Calu3 (cell line): ENCODE measurements around the gene LRRC45. TPM values are rescaled to one million over a fixed set of nuclear protein-coding genes. Genes with fewer than 3 reads are reported as not detected.

Source experiments
- BruUV-seq: library from RNA; stranded (reverse); fragments of 400-500 nt; replicated peaks from 2 replicates; lab custom pipeline; 2021; lab: Mats Ljungman, UMichigan
- CTCF ChIA-PET: fragments of 300-600 bp; sonication (Branson Sonifier 250); formaldehyde crosslinking; loops from one replicate; lab custom pipeline; 2022; ENCODE audit warnings: antibody characterized with exemption; lab: Charles Lee
- DNase-seq: peaks from one replicate; pipeline ENCODE4 v3.0.0; 2022
- H3K27ac Mint-ChIP-seq: one replicate; pipeline ENCODE4 v1.8.0; 2022; ENCODE audit warnings: mixed read lengths; ENCODE audit not compliant: unreplicated experiment
- H3K27me3 Mint-ChIP-seq: one replicate; pipeline ENCODE4 v1.8.0; 2022; ENCODE audit warnings: mixed read lengths; ENCODE audit not compliant: unreplicated experiment
- H3K36me3 Mint-ChIP-seq: one replicate; pipeline ENCODE4 v1.8.0; 2022; ENCODE audit warnings: mild to moderate bottlenecking, moderate library complexity, mixed read lengths; ENCODE audit not compliant: insufficient read depth, unreplicated experiment
- H3K4me1 Mint-ChIP-seq: one replicate; pipeline ENCODE4 v1.8.0; 2022; ENCODE audit warnings: mild to moderate bottlenecking, low read depth, mixed read lengths; ENCODE audit not compliant: unreplicated experiment
- H3K4me3 Mint-ChIP-seq: one replicate; pipeline ENCODE4 v1.8.0; 2022; ENCODE audit warnings: mild to moderate bottlenecking, low read depth, moderate library complexity, mixed read lengths; ENCODE audit not compliant: unreplicated experiment
- H3K9me3 Mint-ChIP-seq: one replicate; pipeline ENCODE4 v1.8.0; 2022; ENCODE audit warnings: low read depth, mixed read lengths; ENCODE audit not compliant: unreplicated experiment
- intact Hi-C: fragments of 100-400 bp; cut with micrococcal nuclease; formaldehyde crosslinking; loops from one replicate; pipeline ENCODE4 v1.10.0; 2022; ENCODE audit not compliant: unreplicated experiment
- total RNA-seq: library from RNA; stranded (reverse); gene quantifications from 2 replicates; pipeline ENCODE4 v1.2.3, GENCODE V29; 2022
- TF ChIP-seq, protein P1 (sequence below): fragments of 200-600 bp; IDR thresholded peaks from one replicate; pipeline ENCODE4 v1.8.0; 2022; ENCODE audit warnings: antibody characterized with exemption; ENCODE audit not compliant: unreplicated experiment

LRRC45 gene
- total RNA-seq, 1 experiment from 2014 or later: 32.6 TPM

DNA sequence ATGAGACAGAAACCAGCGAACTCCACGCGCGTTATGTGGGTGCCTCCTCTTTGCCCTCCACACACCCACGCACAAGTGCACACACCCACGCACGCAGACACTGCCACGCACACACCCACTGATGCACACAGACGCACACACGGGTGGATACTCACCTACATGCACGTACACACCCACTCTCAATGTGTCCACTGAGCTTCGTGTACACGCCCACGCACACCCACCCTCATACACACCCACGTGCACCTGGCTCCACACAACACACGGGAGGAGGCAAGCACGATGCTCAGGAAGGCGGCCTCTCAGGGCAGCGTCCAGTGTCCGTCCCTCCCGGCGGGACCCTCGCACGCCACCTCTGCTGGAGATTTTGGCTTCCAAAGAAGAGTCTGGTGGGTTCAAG, 24.3 kb downstream of the LRRC45 start:
- no peak for DNase-seq
- Mint-ChIP-seq H3K36me3 (peaks cover 32% of the 10 kb centered on the region), H3K9me3 (no peaks in the 10 kb centered on the region), H3K27me3 (no peaks in the 10 kb centered on the region), H3K4me1 (no peaks in the 10 kb centered on the region), H3K27ac (no peak overlapping the region), H3K4me3 (no peak overlapping the region)
- TF ChIP-seq, protein P1, sequence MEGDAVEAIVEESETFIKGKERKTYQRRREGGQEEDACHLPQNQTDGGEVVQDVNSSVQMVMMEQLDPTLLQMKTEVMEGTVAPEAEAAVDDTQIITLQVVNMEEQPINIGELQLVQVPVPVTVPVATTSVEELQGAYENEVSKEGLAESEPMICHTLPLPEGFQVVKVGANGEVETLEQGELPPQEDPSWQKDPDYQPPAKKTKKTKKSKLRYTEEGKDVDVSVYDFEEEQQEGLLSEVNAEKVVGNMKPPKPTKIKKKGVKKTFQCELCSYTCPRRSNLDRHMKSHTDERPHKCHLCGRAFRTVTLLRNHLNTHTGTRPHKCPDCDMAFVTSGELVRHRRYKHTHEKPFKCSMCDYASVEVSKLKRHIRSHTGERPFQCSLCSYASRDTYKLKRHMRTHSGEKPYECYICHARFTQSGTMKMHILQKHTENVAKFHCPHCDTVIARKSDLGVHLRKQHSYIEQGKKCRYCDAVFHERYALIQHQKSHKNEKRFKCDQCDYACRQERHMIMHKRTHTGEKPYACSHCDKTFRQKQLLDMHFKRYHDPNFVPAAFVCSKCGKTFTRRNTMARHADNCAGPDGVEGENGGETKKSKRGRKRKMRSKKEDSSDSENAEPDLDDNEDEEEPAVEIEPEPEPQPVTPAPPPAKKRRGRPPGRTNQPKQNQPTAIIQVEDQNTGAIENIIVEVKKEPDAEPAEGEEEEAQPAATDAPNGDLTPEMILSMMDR: no peak
- BruUV-seq: no TSS peak
- intact Hi-C loops: no loop called here
- CTCF ChIA-PET: no interaction called here

DNA sequence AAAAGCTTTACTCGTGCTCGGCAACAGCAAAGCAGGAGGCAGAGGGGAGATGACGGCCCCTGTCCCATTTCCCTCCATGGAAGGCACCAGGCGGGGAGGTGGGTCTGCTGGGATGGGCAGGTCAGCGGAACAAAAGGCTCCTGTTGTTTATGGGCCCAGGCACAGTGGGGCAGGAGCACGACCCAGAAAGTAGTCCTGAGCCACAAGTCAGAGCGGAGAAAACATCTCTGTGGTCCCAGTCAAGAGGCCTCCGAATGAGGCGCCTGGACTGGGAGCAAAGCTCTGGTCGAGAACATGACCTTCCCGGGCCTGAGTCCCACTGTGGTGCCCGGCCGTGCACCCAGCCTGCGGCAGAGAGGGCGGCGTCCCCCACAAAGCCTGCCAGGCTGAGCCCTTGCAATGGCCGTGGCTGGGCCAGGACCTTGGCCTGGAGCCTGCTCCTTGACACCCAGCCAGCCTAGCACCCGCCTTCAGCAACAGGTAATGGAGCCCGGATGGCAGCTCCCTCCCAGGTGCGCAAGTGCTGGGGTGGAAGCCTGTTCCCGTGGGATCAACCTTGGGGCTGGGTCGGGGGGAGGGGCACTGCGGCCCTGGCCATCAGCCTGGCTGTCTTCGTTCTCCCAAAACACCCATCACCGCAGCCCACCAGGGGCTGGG, 24.9 kb downstream of the LRRC45 start:
- DNase-seq: no peak
- CTCF ChIA-PET: no interaction called here
- no peaks in the 10 kb centered on the region for H3K27me3 Mint-ChIP-seq
- no peaks in the 10 kb centered on the region for H3K9me3 Mint-ChIP-seq
- peaks cover 38% of the 10 kb centered on the region for H3K36me3 Mint-ChIP-seq
- intact Hi-C loops: no loop called here
- TF ChIP-seq, protein P1: no peak
- H3K4me1 Mint-ChIP-seq: no peaks in the 10 kb centered on the region
- BruUV-seq: TSS peak; percentile 37
- H3K27ac Mint-ChIP-seq: no peak overlapping the region
- H3K4me3 Mint-ChIP-seq: no peak overlapping the region

DNA sequence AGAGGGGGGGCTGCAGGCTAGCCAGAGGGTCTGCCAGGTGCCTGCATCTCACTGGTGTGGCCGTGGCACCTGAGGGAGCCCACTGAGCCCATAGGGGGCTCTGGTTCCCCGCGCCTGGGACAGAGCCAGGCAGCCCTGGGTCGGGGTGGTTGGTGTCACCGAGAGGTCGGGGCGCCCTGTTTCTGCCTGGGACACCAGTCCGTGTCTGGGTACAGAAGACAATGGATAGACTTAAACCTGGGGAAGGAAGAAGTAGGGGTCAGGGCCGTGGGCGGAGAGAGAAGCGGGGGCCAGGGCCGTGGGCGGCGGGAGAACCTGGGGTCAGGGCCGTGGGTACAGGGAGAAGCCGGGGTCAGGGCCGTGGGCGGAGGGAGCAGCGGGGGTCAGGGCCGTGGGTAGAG, 25.5 kb downstream of the LRRC45 start:
- Mint-ChIP-seq H3K4me3 (no peak overlapping the region), H3K27ac (no peak overlapping the region), H3K9me3 (no peaks in the 10 kb centered on the region), H3K36me3 (peaks cover 44% of the 10 kb centered on the region), H3K27me3 (no peaks in the 10 kb centered on the region), H3K4me1 (no peaks in the 10 kb centered on the region)
- TF ChIP-seq, protein P1: no peak
- CTCF ChIA-PET: no interaction called here
- no peak for DNase-seq
- BruUV-seq: no TSS peak
- intact Hi-C loops: no loop called here

DNA sequence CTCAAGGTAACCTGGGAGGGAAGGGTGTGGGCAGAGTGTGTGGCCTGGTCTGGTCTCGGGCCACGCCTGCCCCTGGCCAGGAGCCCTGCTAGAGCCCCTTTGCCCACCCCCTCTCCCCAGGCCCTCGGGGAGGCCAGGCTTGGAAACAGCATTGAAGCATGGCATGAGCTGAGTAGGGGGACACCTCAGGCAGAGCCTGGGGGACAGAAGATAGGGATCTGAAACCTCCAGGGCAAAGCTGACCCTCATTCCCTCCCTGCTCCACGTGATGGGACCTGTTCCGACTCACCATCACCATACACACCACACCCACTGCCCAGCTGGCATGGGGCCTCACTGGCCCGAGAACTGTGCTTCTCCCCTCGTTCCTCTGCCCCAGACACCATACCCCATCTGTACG, 26.0 kb downstream of the LRRC45 start:
- no TSS peak for BruUV-seq
- H3K4me3 Mint-ChIP-seq: no peak overlapping the region

More for the DNA sequence above, 26.0 kb downstream of the LRRC45 start:
- no peak for DNase-seq
- Mint-ChIP-seq H3K36me3 (peaks cover 49% of the 10 kb centered on the region), H3K27me3 (no peaks in the 10 kb centered on the region), H3K4me1 (no peaks in the 10 kb centered on the region), H3K27ac (no peak overlapping the region), H3K9me3 (no peaks in the 10 kb centered on the region)
- intact Hi-C loops: no loop called here
- CTCF ChIA-PET: no interaction called here
- TF ChIP-seq, protein P1: no peak
